ENCODE data around the gene RAB12.

DNA sequence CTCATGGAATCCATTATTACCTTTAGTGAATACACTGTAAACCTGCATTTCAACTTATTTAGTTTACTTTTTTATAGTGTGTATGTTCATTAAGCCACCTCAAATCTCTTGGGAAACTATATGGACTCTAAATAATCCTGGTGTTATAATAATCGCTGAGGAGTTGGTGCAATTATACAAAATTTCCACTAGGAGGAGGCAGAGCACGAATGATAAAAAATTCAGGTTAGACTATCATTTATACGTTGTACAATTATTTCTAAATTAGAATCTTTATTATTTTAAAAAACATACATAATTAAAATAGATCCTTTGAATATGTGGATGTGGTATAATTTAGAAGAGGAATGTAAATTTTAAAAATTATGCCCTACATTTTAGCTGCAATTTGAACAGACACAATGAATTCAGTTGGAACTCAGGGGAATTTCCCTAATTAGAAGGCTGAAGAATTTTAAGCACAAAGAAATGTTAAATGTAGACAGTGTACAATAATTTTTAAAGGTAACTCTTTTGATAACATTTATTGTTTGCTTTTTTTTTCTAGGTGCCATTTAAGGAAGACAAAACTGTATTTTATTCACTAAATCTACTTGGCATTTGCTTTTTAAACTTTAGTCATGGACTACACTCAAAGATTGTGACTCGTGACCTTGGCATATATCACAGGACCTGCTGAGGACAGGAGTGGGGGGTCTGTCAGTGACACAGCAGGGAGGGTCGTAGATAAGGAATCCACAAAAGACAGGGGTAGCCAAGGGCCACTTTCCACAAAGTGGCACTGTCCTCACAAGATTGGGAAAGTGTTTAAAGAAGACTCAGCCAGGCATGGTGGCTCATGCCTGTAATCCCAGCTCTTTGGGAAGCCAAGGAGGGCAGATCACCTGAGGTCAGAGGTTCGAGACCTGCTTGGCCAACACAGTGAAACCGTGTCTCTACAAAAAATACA, 45.5 kb downstream of the RAB12 start:
- TF ChIP-seq, protein P1, sequence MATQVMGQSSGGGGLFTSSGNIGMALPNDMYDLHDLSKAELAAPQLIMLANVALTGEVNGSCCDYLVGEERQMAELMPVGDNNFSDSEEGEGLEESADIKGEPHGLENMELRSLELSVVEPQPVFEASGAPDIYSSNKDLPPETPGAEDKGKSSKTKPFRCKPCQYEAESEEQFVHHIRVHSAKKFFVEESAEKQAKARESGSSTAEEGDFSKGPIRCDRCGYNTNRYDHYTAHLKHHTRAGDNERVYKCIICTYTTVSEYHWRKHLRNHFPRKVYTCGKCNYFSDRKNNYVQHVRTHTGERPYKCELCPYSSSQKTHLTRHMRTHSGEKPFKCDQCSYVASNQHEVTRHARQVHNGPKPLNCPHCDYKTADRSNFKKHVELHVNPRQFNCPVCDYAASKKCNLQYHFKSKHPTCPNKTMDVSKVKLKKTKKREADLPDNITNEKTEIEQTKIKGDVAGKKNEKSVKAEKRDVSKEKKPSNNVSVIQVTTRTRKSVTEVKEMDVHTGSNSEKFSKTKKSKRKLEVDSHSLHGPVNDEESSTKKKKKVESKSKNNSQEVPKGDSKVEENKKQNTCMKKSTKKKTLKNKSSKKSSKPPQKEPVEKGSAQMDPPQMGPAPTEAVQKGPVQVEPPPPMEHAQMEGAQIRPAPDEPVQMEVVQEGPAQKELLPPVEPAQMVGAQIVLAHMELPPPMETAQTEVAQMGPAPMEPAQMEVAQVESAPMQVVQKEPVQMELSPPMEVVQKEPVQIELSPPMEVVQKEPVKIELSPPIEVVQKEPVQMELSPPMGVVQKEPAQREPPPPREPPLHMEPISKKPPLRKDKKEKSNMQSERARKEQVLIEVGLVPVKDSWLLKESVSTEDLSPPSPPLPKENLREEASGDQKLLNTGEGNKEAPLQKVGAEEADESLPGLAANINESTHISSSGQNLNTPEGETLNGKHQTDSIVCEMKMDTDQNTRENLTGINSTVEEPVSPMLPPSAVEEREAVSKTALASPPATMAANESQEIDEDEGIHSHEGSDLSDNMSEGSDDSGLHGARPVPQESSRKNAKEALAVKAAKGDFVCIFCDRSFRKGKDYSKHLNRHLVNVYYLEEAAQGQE (IDR thresholded peaks at IDR 0.05; ENCODE audit: borderline replicate concordance): no peak
- TF ChIP-seq, protein P2, sequence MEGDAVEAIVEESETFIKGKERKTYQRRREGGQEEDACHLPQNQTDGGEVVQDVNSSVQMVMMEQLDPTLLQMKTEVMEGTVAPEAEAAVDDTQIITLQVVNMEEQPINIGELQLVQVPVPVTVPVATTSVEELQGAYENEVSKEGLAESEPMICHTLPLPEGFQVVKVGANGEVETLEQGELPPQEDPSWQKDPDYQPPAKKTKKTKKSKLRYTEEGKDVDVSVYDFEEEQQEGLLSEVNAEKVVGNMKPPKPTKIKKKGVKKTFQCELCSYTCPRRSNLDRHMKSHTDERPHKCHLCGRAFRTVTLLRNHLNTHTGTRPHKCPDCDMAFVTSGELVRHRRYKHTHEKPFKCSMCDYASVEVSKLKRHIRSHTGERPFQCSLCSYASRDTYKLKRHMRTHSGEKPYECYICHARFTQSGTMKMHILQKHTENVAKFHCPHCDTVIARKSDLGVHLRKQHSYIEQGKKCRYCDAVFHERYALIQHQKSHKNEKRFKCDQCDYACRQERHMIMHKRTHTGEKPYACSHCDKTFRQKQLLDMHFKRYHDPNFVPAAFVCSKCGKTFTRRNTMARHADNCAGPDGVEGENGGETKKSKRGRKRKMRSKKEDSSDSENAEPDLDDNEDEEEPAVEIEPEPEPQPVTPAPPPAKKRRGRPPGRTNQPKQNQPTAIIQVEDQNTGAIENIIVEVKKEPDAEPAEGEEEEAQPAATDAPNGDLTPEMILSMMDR (IDR thresholded peaks at IDR 0.05; ENCODE audit: poor library complexity, severe bottlenecking): peak; percentile 80
- no peak for TF ChIP-seq POLR2AphosphoS5 (IDR thresholded peaks at IDR 0.05)
